IMR-90 (cell line): ENCODE measurements around the gene BCAP31. TPM values are rescaled to one million over a fixed set of nuclear protein-coding genes. Genes with fewer than 3 reads are reported as not detected.

Experiments used
- ATAC-seq: fragments of 200-7000 bp; cut with Tn5 transposase; 2 replicates; pipeline ENCODE4 v1.9.1; 2020; ENCODE audit warnings: low read depth, mild to moderate bottlenecking, moderate library complexity
- BruUV-seq: library from RNA; stranded (reverse); fragments of 400-500 nt; replicated peaks from 2 replicates; lab custom pipeline; 2021; lab: Mats Ljungman, UMichigan
- CTCF ChIA-PET: fragments of 300-600 bp; formaldehyde crosslinking; extraction: SDS; loops from one replicate; lab custom pipeline; 2021; ENCODE audit warnings: antibody characterized with exemption; lab: Yijun Ruan, JAX
- POLR2A ChIA-PET: fragments of 300-600 bp; sonication (Branson Sonifier 250); formaldehyde crosslinking; loops from one replicate; lab custom pipeline; 2022; ENCODE audit warnings: antibody characterized with exemption; ENCODE audit not compliant: unreplicated experiment; lab: Charles Lee
- DNase-seq: peaks from one replicate; pipeline ENCODE4 v3.0.0; 2013
- H2AFZ ChIP-seq: replicated peaks from 2 replicates; pipeline ENCODE3; 2013; ENCODE audit warnings: low read length, mild to moderate bottlenecking; ENCODE audit not compliant: poor library complexity
- H2AK5ac ChIP-seq: 2 replicates; pipeline ENCODE4 v1.6.1; 2013; ENCODE audit warnings: low read depth, low read length, inconsistent platforms
- H2AK9ac ChIP-seq: replicated peaks from 2 replicates; pipeline ENCODE3; 2013; ENCODE audit warnings: mild to moderate bottlenecking, low read depth, low read length, moderate library complexity; ENCODE audit not compliant: poor library complexity
- H2BK120ac ChIP-seq: 2 replicates; pipeline ENCODE4 v1.6.1; 2013; ENCODE audit warnings: low read depth, low read length, inconsistent platforms
- H2BK15ac ChIP-seq: 3 replicates; pipeline ENCODE4 v1.6.1; 2013; ENCODE audit warnings: low read depth, low read length, inconsistent platforms
- H2BK20ac ChIP-seq: 2 replicates; pipeline ENCODE4 v1.6.1; 2013; ENCODE audit warnings: low read depth, mild to moderate bottlenecking, inconsistent platforms, low read length, moderate library complexity
- H2BK5ac ChIP-seq: 2 replicates; pipeline ENCODE4 v1.6.1; 2013; ENCODE audit warnings: mild to moderate bottlenecking, low read depth, low read length, inconsistent platforms; ENCODE audit not compliant: poor library complexity, severe bottlenecking
- H3K14ac ChIP-seq: replicated peaks from 2 replicates; pipeline ENCODE4 v1.6.1; 2013; ENCODE audit warnings: low read depth, low read length, inconsistent platforms
- H3K18ac ChIP-seq: 2 replicates; pipeline ENCODE4 v1.6.1; 2013; ENCODE audit warnings: low read depth, low read length, control low read depth
- H3K23ac ChIP-seq: 2 replicates; pipeline ENCODE4 v1.6.1; 2013; ENCODE audit warnings: low read depth, low read length, inconsistent platforms
- H3K27ac ChIP-seq: 2 replicates; pipeline ENCODE4 v1.5.1; 2013; ENCODE audit warnings: mild to moderate bottlenecking, control low read depth, low read length; ENCODE audit not compliant: insufficient read depth
- H3K27me3 ChIP-seq: 2 replicates; pipeline ENCODE4 v1.6.1; 2013; ENCODE audit warnings: low read length; ENCODE audit not compliant: control insufficient read depth, insufficient read depth
- H3K36me3 ChIP-seq: 2 replicates; pipeline ENCODE4 v1.6.1; 2013; ENCODE audit warnings: low read length, mixed read lengths; ENCODE audit not compliant: control insufficient read depth, insufficient read depth
- H3K4ac ChIP-seq: 2 replicates; pipeline ENCODE4 v1.6.1; 2013; ENCODE audit warnings: low read depth, low read length, inconsistent platforms
- H3K4me1 ChIP-seq: 2 replicates; pipeline ENCODE4 v1.6.1; 2013; ENCODE audit warnings: low read length, mixed read lengths; ENCODE audit not compliant: control insufficient read depth, insufficient read depth
- H3K4me2 ChIP-seq: 2 replicates; pipeline ENCODE4 v1.6.1; 2013; ENCODE audit warnings: low read depth, mild to moderate bottlenecking, control low read depth, low read length, moderate library complexity
- H3K4me3 ChIP-seq: 2 replicates; pipeline ENCODE4 v1.5.1; 2013; ENCODE audit warnings: low read depth, mild to moderate bottlenecking, control low read depth, low read length, moderate library complexity; ENCODE audit not compliant: insufficient read depth
- H3K56ac ChIP-seq: 2 replicates; pipeline ENCODE4 v1.6.1; 2013; ENCODE audit warnings: low read length, inconsistent platforms; ENCODE audit not compliant: insufficient read depth; ENCODE audit errors: extremely low read depth
- H3K79me1 ChIP-seq, 2 experiments: 2 replicates each; pipeline ENCODE4 v1.6.1; 2013; ENCODE audit warnings: low read length in 2 of 2, inconsistent platforms in 1 of 2, low read depth in 1 of 2
- H3K9ac ChIP-seq: 2 replicates; pipeline ENCODE4 v1.6.1; 2013; ENCODE audit warnings: low read depth, low read length, control low read depth
- H3K9me1 ChIP-seq: 2 replicates; pipeline ENCODE4 v1.6.1; 2013; ENCODE audit warnings: low read length, inconsistent platforms; ENCODE audit not compliant: insufficient read depth
- H3K9me3 ChIP-seq: 2 replicates; pipeline ENCODE4 v1.6.1; 2013; ENCODE audit warnings: low read length; ENCODE audit not compliant: control insufficient read depth, insufficient read depth
- H4K20me1 ChIP-seq: 2 replicates; pipeline ENCODE4 v1.6.1; 2013; ENCODE audit warnings: low read length, inconsistent platforms; ENCODE audit not compliant: insufficient read depth
- H4K5ac ChIP-seq: 2 replicates; pipeline ENCODE4 v1.6.1; 2013; ENCODE audit warnings: mild to moderate bottlenecking, low read depth, low read length, control low read depth
- H4K8ac ChIP-seq, 2 experiments: 2 replicates each; pipeline ENCODE4 v1.6.1; 2013; ENCODE audit warnings: low read depth in 2 of 2, low read length in 2 of 2, control low read depth in 1 of 2, inconsistent platforms in 1 of 2
- H4K91ac ChIP-seq: 2 replicates; pipeline ENCODE4 v1.6.1; 2013; ENCODE audit warnings: low read depth, low read length, inconsistent platforms; ENCODE audit not compliant: insufficient read depth
- CEBPB ChIP-seq: IDR thresholded peaks from 2 replicates; pipeline ENCODE4 v1.6.1; 2012; ENCODE audit warnings: low read depth, low read length, improper control_type of control experiment
- CTCF ChIP-seq: conservative IDR thresholded peaks from 2 replicates; pipeline ENCODE4 v1.5.1; 2012; ENCODE audit warnings: mild to moderate bottlenecking, low read depth, low read length, improper control_type of control experiment
- FOS ChIP-seq: fragments of 150-350 bp; IDR thresholded peaks from 2 replicates; pipeline ENCODE4 v1.6.1; 2016; ENCODE audit warnings: low read depth, low read length
- MAFK ChIP-seq: IDR thresholded peaks from 2 replicates; pipeline ENCODE4 v1.6.1; 2012; ENCODE audit warnings: low read depth, low read length, improper control_type of control experiment
- MAZ ChIP-seq: IDR thresholded peaks from 2 replicates; pipeline ENCODE4 v1.6.1; 2012; ENCODE audit warnings: low read depth, mild to moderate bottlenecking, low read length, improper control_type of control experiment, moderate library complexity, borderline replicate concordance
- MXI1 ChIP-seq: IDR thresholded peaks from 2 replicates; pipeline ENCODE4 v1.6.1; 2012; ENCODE audit warnings: low read depth, mild to moderate bottlenecking, low read length, moderate library complexity, borderline replicate concordance
- POLR2A ChIP-seq: IDR thresholded peaks from 2 replicates; pipeline ENCODE4 v1.6.1; 2012; ENCODE audit warnings: mild to moderate bottlenecking, low read depth, low read length
- RAD21 ChIP-seq: IDR thresholded peaks from 2 replicates; pipeline ENCODE4 v1.6.1; 2012; ENCODE audit warnings: low read length, improper control_type of control experiment
- RCOR1 ChIP-seq: IDR thresholded peaks from 2 replicates; pipeline ENCODE4 v1.6.1; 2012; ENCODE audit warnings: mild to moderate bottlenecking, low read length, improper control_type of control experiment; ENCODE audit not compliant: insufficient replicate concordance
- SMC3 ChIP-seq: fragments of 150-350 bp; IDR thresholded peaks from 2 replicates; pipeline ENCODE4 v1.6.1; 2016; ENCODE audit warnings: low read depth, mild to moderate bottlenecking, antibody characterized with exemption, low read length, moderate library complexity
- WGBS, 2 experiments: methylation state at CpG; one replicate each; pipeline versions ENCODE4 v1.1.5 to v1.1.7; 2013; ENCODE audit warnings: missing lambda C conversion rate in 2 of 2; ENCODE audit not compliant: insufficient read length in 1 of 2; ENCODE audit errors: extremely low coverage in 2 of 2; 5-methylcytosine and 5-hydroxymethylcytosine counted together
- dilution Hi-C: fragments of 300-500 bp; cut with HindIII; formaldehyde crosslinking; loops from one replicate; pipeline ENCODE4 v1.14.3; 2018; ENCODE audit warnings: low sequenced_read_pairs; ENCODE audit not compliant: unreplicated experiment
- in situ Hi-C: fragments of 300-500 bp; cut with MboI; formaldehyde crosslinking; loops from 3 replicates; pipeline ENCODE4 v1.14.3; 2019; ENCODE audit warnings: low sequenced_read_pairs, inconsistent platforms, mixed read lengths
- intact Hi-C: fragments of 100-400 bp; cut with micrococcal nuclease; formaldehyde crosslinking; loops from 2 replicates; pipeline ENCODE4 v1.10.0; 2022
- polyA plus RNA-seq, 3 experiments: library from polyadenylated mRNA; depleted of rRNA; stranded (reverse); fragments of >200 nt; gene quantifications; 2 replicates each; pipeline ENCODE4 v1.2.3, GENCODE V29; 2012; ENCODE audit warnings: low replicate concordance in 1 of 3
- total RNA-seq: library from RNA; depleted of rRNA; stranded (reverse); fragments of >200 nt; gene quantifications from 2 replicates; pipeline ENCODE4 v1.2.3, GENCODE V29; 2012

BCAP31 gene
- total and polyA plus RNA-seq, 2 of the 4 experiments (the other 2 are of a cell fraction): 125 to 244 TPM

GRCh38 chrX:153763989-153764755 is 40.0 kb upstream of the BCAP31 start, which contains the start of gene PLXNB3:
PLXNB3 (plus strand) TSS chrX:153764249; CDS start chrX:153765536, 1,287 bp downstream.
- Histone ChIP-seq H3K18ac (0 out of 2 replicates have a peak within 1 kb of the TSS, but pooled peaks have one; percentile 7), H3K9me1 (no peaks in the 10 kb centered on the region), H3K79me1 (peaks cover 0 to 17% of the 10 kb centered on the region in 2 experiments; a peak in 2 of 4 replicates), H4K20me1 (no peaks in the 10 kb centered on the region; the same call in 1 of the 2 replicates), H3K9ac (peak within 1 kb of the TSS; percentile 74), H3K56ac (no peak within 1 kb of the TSS), H3K27me3 (no peaks in the 10 kb centered on the region), H3K4me1 (peaks cover 17% of the 10 kb centered on the region), H4K91ac (peak within 1 kb of the TSS; percentile 91; the same call in 1 of the 2 replicates), H4K5ac (peak within 1 kb of the TSS; percentile 27; the same call in 1 of the 2 replicates), H2BK15ac (no peak within 1 kb of the TSS; the same call in 2 of the 3 replicates), H4K8ac (peak within 1 kb of the TSS in 1 of 2 experiments; percentile 53; a peak in 1 of 4 replicates), H3K27ac (peak within 1 kb of the TSS; percentile 94), H2BK120ac (no peak within 1 kb of the TSS), H3K4ac (peak within 1 kb of the TSS; percentile 94), H2AFZ (peak within 1 kb of the TSS; percentile 84), H3K23ac (no peak within 1 kb of the TSS), H3K4me3 (peak within 1 kb of the TSS; percentile 43), H3K4me2 (peak within 1 kb of the TSS; percentile 93), H3K9me3 (no peaks in the 10 kb centered on the region; the same call in 1 of the 2 replicates), H2AK5ac (peak within 1 kb of the TSS; percentile 88), H2BK20ac (no peak within 1 kb of the TSS), H2BK5ac (peak within 1 kb of the TSS; percentile 46), H3K14ac (no peak within 1 kb of the TSS; the same call in 1 of the 2 replicates), H3K36me3 (no peaks in the 10 kb centered on the region; the same call in 1 of the 2 replicates), H2AK9ac (peak within 1 kb of the TSS; percentile 94)
- in situ Hi-C loops (loop anchor here (10.0 kb wide), 1 partner anchor 201 kb away; no protein-coding TSS in a partner anchor), dilution Hi-C loops (no loop called here), intact Hi-C loops (loop anchor here (1.0 kb wide), 2 partner anchors 183 to 189 kb away; no protein-coding TSS in a partner anchor)
- ATAC-seq (peak; percentile 66), DNase-seq (peak; percentile 58)
- 47% methylated on average over 3 of the region's 26 CpGs; no CpG with 5 or more reads in 1 of the 2 experiments for WGBS, 2 experiments
- ChIA-PET CTCF (interaction anchor here (1.5 kb wide), 1 partner anchor 10 kb away, joined by 3 read pairs; no protein-coding TSS in a partner anchor), POLR2A (no interaction called here)
- no TSS peak for BruUV-seq
- peak; percentile 80 for TF ChIP-seq RAD21
- TF ChIP-seq MAFK: no peak
- peak; percentile 67 for TF ChIP-seq SMC3
- TF ChIP-seq MXI1: peak; percentile 56; the same call in 1 of the 2 replicates
- 0 out of 2 replicates have a peak, but pooled peaks have one; percentile 11 for TF ChIP-seq CEBPB
- TF ChIP-seq FOS: no peak
- TF ChIP-seq CTCF: peak; percentile 72
- TF ChIP-seq RCOR1: no peak
- TF ChIP-seq POLR2A: no peak
- peak; percentile 77; the same call in 1 of the 2 replicates for TF ChIP-seq MAZ
